ENCODE results near the gene CNOT3. TPM values are rescaled to one million over a fixed set of nuclear protein-coding genes. Genes with fewer than 3 reads are reported as not detected.
"Not testable (repeated sequence)": the region's sequence is repeated elsewhere in the genome, so short reads cannot be mapped to it uniquely, and the experiment has no call there.

The CNOT3 gene
- total RNA-seq, 1 donor from 2014 or later, result 44.6 TPM

GRCh38 chr19:54162884-54163283, 25.3 kb downstream of the CNOT3 start:
- H3K27ac ChIP-seq, result peak overlapping the region; percentile 28
- DNase-seq (no peak), ATAC-seq (no peak)
- peaks cover 53% of the 10 kb centered on the region for H3K4me1 ChIP-seq
- TF ChIP-seq CTCF (IDR thresholded peaks at IDR 0.05), result no peak
- peaks cover 4% of the 10 kb centered on the region for H3K27me3 ChIP-seq (ENCODE audit: low read depth)
- intact Hi-C loops (cut with DNase I), result no loop called here
- H3K4me3 ChIP-seq, result peak overlapping the region; percentile 54
- H3K36me3 ChIP-seq, result peaks cover 4% of the 10 kb centered on the region
- H3K9me3 ChIP-seq, result no peaks in the 10 kb centered on the region

- Histone ChIP-seq H3K9me3 (no peaks in the 10 kb centered on the region), H3K27me3 (ENCODE audit: low read depth) (peaks cover 4% of the 10 kb centered on the region), H3K4me1 (peaks cover 45% of the 10 kb centered on the region), H3K4me3 (no peak overlapping the region), H3K27ac (no peak overlapping the region), H3K36me3 (no peaks in the 10 kb centered on the region)
- intact Hi-C loops (cut with DNase I), result loop anchor here (5.0 kb wide), 1 partner anchor 68 kb away; no protein-coding TSS in a partner anchor
- peak; percentile 76 for DNase-seq
- no peak for TF ChIP-seq CTCF (IDR thresholded peaks at IDR 0.05)
- ATAC-seq, result peak; percentile 21 to 43
Measured at GRCh38 chr19:54164369-54165068, 27.0 kb downstream of the CNOT3 start.

GRCh38 chr19:54165222-54165621, 27.7 kb downstream of the CNOT3 start:
- Histone ChIP-seq H3K36me3 (no peaks in the 10 kb centered on the region), H3K9me3 (no peaks in the 10 kb centered on the region), H3K4me3 (no peak overlapping the region), H3K27ac (no peak overlapping the region), H3K27me3 (ENCODE audit: low read depth) (peaks cover 4% of the 10 kb centered on the region), H3K4me1 (peaks cover 44% of the 10 kb centered on the region)
- no peak for DNase-seq
- intact Hi-C loops (cut with DNase I), result loop anchor here (5.0 kb wide), 1 partner anchor 67 kb away; no protein-coding TSS in a partner anchor
- ATAC-seq, result no peak
- no peak for TF ChIP-seq CTCF (IDR thresholded peaks at IDR 0.05)

GRCh38 chr19:54168174-54168917, 30.8 kb downstream of the CNOT3 start:
- intact Hi-C loops (cut with DNase I), result loop anchor here (5.0 kb wide), 1 partner anchor 64 kb away; no protein-coding TSS in a partner anchor
- TF ChIP-seq CTCF (IDR thresholded peaks at IDR 0.05), result peak; percentile 94
- H3K27me3 ChIP-seq (ENCODE audit: low read depth), result peaks cover 4% of the 10 kb centered on the region
- no peak overlapping the region for H3K4me3 ChIP-seq
- ATAC-seq (peak; percentile 82 to 87), DNase-seq (peak; percentile 94)
- no peaks in the 10 kb centered on the region for H3K9me3 ChIP-seq
- peaks cover 16% of the 10 kb centered on the region for H3K4me1 ChIP-seq
- no peaks in the 10 kb centered on the region for H3K36me3 ChIP-seq
- no peak overlapping the region for H3K27ac ChIP-seq

GRCh38 chr19:54169149-54169740, 31.7 kb downstream of the CNOT3 start:
- Histone ChIP-seq H3K4me1 (peaks cover 12% of the 10 kb centered on the region), H3K9me3 (no peaks in the 10 kb centered on the region), H3K36me3 (no peaks in the 10 kb centered on the region), H3K4me3 (no peak overlapping the region), H3K27ac (no peak overlapping the region), H3K27me3 (ENCODE audit: low read depth) (peaks cover 4% of the 10 kb centered on the region)
- ATAC-seq, result no peak
- no peak for TF ChIP-seq CTCF (IDR thresholded peaks at IDR 0.05)
- intact Hi-C loops (cut with DNase I), result loop anchor here (5.0 kb wide), 1 partner anchor 63 kb away; no protein-coding TSS in a partner anchor
- no peak for DNase-seq

GRCh38 chr19:54171736-54172431, 34.3 kb downstream of the CNOT3 start:
- H3K4me3 ChIP-seq; H3K27me3 ChIP-seq (ENCODE audit: low read depth); H3K4me1 ChIP-seq; H3K36me3 ChIP-seq; H3K27ac ChIP-seq; intact Hi-C loops (cut with DNase I); H3K9me3 ChIP-seq; DNase-seq; ATAC-seq: not testable (repeated sequence)
